Stimulated activated memory B cell treated with anti-CD40 and anti-IgM and Interleukin-4, amounts not matched to agents 10 μg/mL and 1 μg/mL and 100 μg/mL, for 72 hours (primary cell): ENCODE results near the gene PDXP.
"Not testable (repeated sequence)": the region's sequence is repeated elsewhere in the genome, so short reads cannot be mapped to it uniquely, and the experiment has no call there.

Experiments used
- ATAC-seq: fragments of 150-1000 bp; cut with Tn5 transposase; 2 replicates; pipeline ENCODE4 v1.10.0; 2021
- H3K27ac Mint-ChIP-seq: one replicate; pipeline ENCODE4 v1.8.0; 2022; ENCODE audit warnings: mild to moderate bottlenecking, mixed read lengths
- H3K27me3 Mint-ChIP-seq: one replicate; pipeline ENCODE4 v1.8.0; 2022; ENCODE audit warnings: mixed read lengths
- H3K36me3 Mint-ChIP-seq: one replicate; pipeline ENCODE4 v1.8.0; 2022; ENCODE audit warnings: mixed read lengths
- H3K4me1 Mint-ChIP-seq: one replicate; pipeline ENCODE4 v1.8.0; 2022; ENCODE audit warnings: mixed read lengths
- H3K4me3 Mint-ChIP-seq: one replicate; pipeline ENCODE4 v1.8.0; 2022; ENCODE audit warnings: mild to moderate bottlenecking, moderate library complexity, mixed read lengths
- H3K9me3 Mint-ChIP-seq: one replicate; pipeline ENCODE4 v1.8.0; 2022; ENCODE audit warnings: mixed read lengths

The PDXP gene

DNA sequence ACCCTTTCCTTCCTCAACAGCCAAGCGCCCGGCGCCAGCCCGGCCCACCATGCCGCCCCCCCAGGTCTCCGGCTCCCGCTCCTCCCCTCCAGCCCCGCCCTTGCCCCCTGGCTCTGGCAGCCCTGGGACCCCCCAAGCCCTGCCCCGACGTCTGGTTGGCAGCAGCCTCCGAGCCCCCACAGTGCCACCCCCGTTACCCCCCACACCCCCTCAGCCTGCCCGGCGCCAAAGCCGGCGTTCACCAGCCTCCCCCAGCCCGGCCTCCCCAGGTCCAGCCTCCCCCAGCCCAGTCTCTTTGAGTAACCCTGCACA lies 3.3 kb upstream of the PDXP start:
- no peak for ATAC-seq
- Mint-ChIP-seq H3K4me3 (no peak overlapping the region), H3K36me3 (peaks cover 33% of the 10 kb centered on the region), H3K27me3 (no peaks in the 10 kb centered on the region), H3K4me1 (peaks cover 20% of the 10 kb centered on the region), H3K9me3 (no peaks in the 10 kb centered on the region), H3K27ac (no peak overlapping the region)

DNA sequence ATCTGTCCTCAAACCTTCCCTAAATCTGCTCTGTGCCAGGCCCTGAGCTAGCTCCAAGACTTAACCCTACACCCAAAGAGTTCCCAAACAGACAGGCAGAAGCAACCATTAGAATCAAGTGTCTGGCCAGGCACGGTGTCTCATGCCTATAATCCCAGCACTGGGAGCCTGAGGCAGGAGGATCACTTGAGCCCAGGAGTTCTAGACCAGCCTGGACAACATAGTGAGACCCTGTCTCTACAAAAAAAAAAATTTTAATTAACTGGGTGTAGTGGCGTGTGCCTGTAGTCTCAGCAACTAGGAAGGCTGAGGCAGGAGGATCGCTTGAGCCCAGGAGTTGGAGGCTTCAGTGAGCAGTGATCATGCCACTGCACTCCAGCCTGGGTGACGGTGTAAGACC lies 1.9 kb upstream of the PDXP start:
- Mint-ChIP-seq H3K27ac (peak overlapping the region; percentile 52), H3K36me3 (peaks cover 35% of the 10 kb centered on the region), H3K4me1 (peaks cover 34% of the 10 kb centered on the region)
- H3K4me3 Mint-ChIP-seq, ATAC-seq, H3K27me3 Mint-ChIP-seq, H3K9me3 Mint-ChIP-seq: not testable (repeated sequence)

DNA sequence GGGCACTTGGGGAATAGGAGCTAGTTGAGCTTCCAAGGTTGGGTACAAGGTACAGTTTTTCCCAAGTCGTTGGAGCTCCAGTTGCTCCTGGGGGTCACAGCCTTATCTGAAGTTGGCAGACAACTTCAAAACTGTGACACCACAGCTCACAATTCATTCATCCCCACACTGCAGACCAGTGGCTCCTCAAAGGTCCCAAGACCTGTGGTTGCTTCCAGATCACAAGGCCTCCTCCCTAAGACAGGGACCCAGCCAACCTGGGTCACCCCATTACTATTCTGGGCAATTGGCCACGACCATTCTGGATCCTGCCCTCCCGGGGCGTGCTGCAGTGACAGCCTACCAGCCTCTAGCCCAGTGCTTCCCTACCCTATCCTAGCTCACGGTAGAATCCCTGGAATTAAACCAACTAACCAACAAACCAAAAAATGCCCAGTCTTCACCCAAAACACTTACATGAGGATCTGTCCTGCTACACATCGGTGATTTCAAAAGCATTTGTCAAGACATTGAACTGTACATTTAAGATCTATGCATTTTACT lies 862 bp upstream of the PDXP start:
- ATAC-seq: no peak
- peaks cover 45% of the 10 kb centered on the region for H3K4me1 Mint-ChIP-seq

DNA sequence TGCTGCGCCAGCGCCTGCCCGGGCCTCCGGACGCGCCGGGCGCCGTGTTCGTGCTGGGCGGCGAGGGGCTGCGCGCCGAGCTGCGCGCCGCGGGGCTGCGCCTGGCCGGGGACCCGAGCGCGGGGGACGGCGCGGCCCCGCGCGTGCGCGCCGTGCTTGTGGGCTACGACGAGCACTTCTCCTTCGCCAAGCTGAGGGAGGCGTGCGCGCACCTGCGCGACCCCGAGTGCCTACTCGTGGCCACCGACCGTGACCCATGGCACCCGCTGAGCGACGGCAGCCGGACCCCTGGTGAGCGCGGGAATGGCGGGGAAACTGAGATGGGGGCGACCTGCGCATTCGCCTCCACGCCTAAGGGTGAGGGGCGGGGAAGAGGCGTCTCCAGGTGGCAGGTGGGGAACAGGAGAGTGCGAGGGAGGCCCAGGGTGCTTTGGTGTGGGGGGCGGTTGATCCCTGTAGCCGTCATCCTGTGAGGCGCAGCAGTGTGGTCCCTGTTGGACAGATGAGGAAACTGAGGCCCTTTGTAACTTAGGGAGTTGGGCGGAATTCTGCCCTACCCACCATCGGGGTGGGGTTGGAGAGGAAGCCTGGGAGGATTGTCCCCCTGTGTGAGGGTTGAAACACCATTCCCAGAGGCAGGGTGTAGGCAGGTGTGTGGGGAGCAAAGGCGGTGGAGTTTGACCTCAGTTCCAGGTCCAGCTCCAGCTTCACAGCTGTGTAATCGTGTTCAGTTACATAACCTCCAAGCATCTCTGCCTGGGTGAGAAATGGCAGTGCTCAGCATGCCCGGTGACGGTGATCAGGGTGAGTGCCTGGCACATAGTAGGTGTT lies 758 bp downstream of the PDXP start:
- Mint-ChIP-seq H3K4me3 (peak overlapping the region; percentile 77), H3K27ac (peak overlapping the region; percentile 92), H3K4me1 (peaks cover 50% of the 10 kb centered on the region), H3K9me3 (no peaks in the 10 kb centered on the region), H3K27me3 (no peaks in the 10 kb centered on the region), H3K36me3 (peaks cover 15% of the 10 kb centered on the region)
- peak; percentile 3 for ATAC-seq

More for the DNA sequence above, 862 bp upstream of the PDXP start:
- Mint-ChIP-seq H3K4me3 (peak overlapping the region; percentile 85), H3K9me3 (no peaks in the 10 kb centered on the region), H3K27ac (peak overlapping the region; percentile 92), H3K36me3 (peaks cover 31% of the 10 kb centered on the region), H3K27me3 (no peaks in the 10 kb centered on the region)

DNA sequence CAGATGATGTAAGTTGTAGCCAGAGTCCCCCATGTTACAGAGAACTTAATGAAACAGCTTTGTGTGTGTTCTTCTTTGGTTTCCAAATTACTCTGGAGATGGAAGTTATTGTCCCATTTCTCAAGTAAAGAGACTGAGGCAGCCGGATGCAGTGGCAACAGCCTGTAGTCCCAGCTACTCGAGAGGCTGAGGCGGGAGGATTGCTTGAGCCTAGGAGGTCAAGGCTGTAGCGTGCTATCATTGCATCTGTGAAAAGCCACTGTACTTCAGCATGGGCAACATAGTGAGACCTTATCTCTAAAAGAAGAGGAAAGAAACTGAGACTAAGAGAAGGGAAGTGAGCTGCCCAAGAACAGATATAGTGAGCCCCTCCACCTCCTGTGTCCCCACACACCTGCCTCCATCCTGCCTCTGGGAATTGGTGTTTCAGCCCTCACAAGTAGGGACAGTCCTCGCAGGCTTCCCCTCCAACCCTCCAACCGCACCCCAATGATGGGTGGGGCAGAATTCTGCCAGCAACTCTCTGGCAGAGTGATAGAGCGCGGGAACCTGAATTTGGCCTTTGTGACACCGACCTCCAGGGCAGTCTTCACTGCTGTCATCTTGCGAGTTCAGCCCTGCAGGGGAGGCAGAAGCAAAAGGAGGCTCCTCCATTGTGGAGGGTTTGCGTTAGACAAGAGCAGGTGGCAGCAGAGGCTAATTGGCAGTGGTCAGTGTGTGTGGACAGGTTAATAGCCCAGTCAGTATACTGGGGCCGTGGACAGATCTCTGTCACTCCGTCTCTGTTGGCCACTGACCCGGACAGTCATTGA lies 1.6 kb downstream of the PDXP start:
- no peaks in the 10 kb centered on the region for H3K9me3 Mint-ChIP-seq
- H3K4me3 Mint-ChIP-seq: peak overlapping the region; percentile 77
- H3K27ac Mint-ChIP-seq: peak overlapping the region; percentile 92
- peaks cover 12% of the 10 kb centered on the region for H3K36me3 Mint-ChIP-seq
- peaks cover 50% of the 10 kb centered on the region for H3K4me1 Mint-ChIP-seq
- ATAC-seq: no peak
- H3K27me3 Mint-ChIP-seq: no peaks in the 10 kb centered on the region

DNA sequence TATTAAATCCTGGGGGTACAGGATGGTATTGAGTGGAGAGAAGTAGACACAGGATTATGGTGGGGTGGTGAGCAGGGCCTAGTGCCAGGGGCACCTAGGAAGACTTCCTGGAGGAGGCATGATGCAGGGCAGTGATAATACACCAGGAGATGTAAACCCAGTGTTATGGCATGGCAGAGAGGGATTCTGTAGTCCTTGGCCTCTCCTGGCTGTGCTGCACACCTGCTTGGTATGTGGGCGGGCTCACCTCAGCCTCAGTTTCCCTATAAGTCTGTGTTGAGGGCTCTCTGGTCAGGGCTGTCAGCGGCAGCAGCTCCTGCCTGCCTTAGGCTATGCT lies 2.2 kb downstream of the PDXP start:
- Mint-ChIP-seq H3K27ac (peak overlapping the region; percentile 92), H3K36me3 (peaks cover 14% of the 10 kb centered on the region), H3K9me3 (no peaks in the 10 kb centered on the region), H3K4me1 (peaks cover 50% of the 10 kb centered on the region), H3K4me3 (peak overlapping the region; percentile 77), H3K27me3 (no peaks in the 10 kb centered on the region)
- no peak for ATAC-seq

DNA sequence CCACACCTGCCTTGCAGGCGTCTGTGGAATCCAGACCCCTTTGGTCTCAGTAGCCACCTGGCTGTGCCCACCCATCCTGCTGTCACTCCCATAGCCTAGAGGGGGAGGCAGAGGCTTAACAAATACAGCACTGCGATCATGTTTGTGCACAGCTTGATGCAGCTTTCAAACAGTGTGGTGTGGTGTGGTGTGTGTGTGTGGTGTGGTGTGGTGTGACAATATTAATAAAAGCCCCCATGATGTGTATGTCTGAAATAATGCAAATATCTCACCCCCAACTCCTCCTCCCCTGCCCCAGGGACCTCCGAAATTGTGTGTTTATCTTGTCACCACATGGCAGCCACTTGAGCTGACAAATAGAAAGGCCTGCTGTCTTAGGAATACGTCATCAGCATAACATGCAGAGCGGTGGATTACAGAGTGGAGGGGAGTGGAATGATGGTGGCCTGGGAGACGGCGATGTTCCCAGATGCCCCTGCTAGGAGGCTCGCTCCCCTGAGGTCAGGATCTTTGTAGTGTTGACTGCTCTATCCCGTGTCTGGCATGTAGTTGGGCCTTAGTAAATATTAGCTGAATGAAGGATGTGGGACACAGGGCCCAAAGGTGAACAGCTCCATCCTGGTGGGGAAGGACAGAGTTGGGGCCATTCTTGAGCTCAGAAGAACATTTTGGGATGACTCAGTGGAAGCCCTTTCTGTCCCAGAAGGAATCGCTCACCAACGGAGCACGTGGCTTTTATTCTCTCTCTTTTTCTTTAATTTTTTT lies 2.8 kb downstream of the PDXP start:
- H3K36me3 Mint-ChIP-seq: peaks cover 21% of the 10 kb centered on the region
- H3K9me3 Mint-ChIP-seq: no peaks in the 10 kb centered on the region
- peak overlapping the region; percentile 92 for H3K27ac Mint-ChIP-seq
- no peaks in the 10 kb centered on the region for H3K27me3 Mint-ChIP-seq
- no peak for ATAC-seq
- peaks cover 50% of the 10 kb centered on the region for H3K4me1 Mint-ChIP-seq
- peak overlapping the region; percentile 77 for H3K4me3 Mint-ChIP-seq

DNA sequence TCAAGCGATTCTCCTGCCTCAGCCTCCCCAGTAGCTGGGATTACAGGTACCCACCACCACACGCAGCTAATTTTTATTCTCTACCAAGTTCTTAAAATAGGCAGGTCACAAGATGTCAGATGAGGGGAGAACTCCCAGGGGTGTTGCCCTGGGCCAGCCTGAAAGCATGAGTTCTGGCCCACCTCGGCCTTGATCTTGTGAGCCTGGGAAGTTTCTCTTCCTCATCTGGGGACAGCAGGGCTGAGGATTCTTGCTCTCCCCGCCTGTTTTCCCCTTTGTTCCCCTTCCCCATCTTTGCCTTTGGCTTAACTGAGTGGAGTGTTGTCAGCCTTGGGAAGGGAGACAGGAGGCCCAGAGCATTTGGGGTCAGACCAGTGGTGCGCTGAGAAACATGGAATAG lies 3.5 kb downstream of the PDXP start:
- peaks cover 28% of the 10 kb centered on the region for H3K36me3 Mint-ChIP-seq
- peaks cover 50% of the 10 kb centered on the region for H3K4me1 Mint-ChIP-seq
- no peaks in the 10 kb centered on the region for H3K27me3 Mint-ChIP-seq
- H3K9me3 Mint-ChIP-seq: no peaks in the 10 kb centered on the region
- peak overlapping the region; percentile 59 for H3K4me3 Mint-ChIP-seq
- no peak for ATAC-seq
- peak overlapping the region; percentile 92 for H3K27ac Mint-ChIP-seq

DNA sequence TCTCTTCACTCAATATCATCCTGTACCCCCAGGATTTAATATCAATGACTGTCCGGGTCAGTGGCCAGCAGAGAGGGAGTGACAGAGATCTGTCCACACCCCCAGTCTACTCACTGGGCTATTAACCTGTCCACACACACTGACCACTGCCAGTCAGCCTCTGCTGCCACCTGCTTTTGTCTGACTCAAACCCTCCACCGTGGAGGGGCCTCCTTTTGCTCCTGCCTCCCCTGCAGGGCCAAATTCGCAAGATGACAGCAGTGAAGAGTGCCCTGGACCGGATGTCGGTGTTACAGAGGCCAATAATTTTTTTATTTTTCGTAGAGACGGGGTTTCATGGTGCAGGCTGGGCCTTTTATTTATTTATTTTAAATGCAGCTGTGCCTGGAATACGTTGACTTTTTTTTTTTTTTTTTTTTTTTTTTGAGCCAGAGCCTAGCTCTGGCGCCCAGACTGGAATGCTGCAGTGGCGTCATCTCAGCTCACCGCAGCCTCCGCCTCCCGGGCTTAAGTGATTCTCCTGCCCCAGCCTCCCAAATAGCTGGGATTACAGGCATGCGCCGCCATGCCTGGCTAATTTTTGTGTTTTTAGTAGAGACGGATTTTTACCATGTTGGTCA lies 5.1 kb downstream of the PDXP start:
- peak overlapping the region; percentile 92 for H3K27ac Mint-ChIP-seq
- peaks cover 42% of the 10 kb centered on the region for H3K4me1 Mint-ChIP-seq
- no peaks in the 10 kb centered on the region for H3K9me3 Mint-ChIP-seq
- no peaks in the 10 kb centered on the region for H3K27me3 Mint-ChIP-seq
- peak overlapping the region; percentile 15 for H3K4me3 Mint-ChIP-seq
- no peak for ATAC-seq
- peaks cover 28% of the 10 kb centered on the region for H3K36me3 Mint-ChIP-seq

DNA sequence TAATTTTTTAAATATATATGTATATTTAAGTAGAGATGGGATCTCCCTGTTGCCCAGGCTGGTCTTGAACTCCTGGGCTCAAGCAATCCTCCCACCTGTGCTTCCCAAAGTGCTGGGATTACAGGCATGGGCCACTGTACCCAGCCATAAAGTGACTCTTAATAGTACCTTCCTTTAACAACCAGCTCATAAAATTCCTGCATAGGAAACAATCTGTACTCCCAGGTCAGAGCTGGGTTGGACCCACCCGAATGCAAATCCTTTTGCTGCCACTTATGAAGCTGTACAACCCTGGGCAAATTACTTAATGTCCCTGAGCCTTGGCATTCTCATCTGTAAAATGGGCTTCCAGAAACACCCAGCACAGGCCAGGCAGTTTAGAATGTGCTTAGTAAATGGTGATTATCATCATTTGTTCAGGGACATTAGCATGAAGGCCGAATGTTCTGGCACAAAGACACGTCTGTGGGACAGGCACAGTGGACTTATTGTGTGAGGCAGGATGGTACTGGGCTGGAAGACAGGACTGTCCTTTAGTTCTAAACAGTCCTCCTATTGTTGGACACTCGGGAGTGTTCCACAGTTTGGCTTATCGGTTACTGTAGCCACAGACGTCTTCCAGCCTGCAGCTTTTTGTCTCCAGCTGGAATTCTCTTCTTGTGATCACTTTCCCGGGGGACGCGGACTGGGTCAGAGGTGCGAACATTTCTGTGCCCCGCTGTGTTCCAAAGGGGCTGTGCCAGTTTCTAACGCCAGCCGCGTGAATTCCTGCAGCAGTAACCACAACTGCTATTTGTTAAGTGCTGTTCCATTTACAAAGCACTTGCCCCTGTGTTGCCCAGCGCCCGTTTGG lies 6.0 kb downstream of the PDXP start:
- Mint-ChIP-seq H3K4me3 (no peak overlapping the region), H3K9me3 (no peaks in the 10 kb centered on the region), H3K27ac (no peak overlapping the region), H3K4me1 (peaks cover 37% of the 10 kb centered on the region), H3K36me3 (peaks cover 28% of the 10 kb centered on the region), H3K27me3 (no peaks in the 10 kb centered on the region)
- ATAC-seq: no peak

DNA sequence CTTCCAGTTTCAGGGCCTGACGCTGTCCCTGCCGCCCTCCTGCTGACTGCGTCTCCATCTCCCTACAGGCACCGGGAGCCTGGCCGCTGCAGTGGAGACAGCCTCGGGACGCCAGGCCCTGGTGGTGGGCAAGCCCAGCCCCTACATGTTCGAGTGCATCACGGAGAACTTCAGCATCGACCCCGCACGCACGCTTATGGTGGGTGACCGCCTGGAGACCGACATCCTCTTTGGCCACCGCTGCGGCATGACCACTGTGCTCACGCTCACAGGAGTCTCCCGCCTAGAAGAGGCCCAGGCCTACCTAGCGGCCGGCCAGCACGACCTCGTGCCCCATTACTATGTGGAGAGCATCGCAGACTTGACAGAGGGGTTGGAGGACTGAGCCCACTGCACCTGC lies 7.0 kb downstream of the PDXP start:
- H3K4me3 Mint-ChIP-seq: no peak overlapping the region

DNA sequence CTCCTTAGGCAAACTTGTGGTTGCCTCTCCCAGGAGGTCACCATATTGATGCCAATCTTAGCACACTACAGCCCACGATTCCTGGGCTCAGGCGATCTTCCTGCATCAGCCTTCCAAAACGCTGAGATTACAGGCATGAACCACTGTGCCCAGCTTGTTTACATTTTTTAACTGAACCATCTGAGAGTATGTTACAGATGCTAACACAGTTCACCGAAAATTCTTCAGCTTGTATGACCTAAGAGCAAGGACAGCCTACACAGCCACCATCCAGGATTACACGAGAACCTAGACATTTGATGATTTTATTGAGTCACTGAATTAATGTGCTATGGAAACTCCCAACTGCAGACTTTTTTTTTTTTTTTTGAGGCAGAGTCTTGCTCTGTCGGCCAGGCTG lies 11.1 kb downstream of the PDXP start:
- Mint-ChIP-seq H3K4me1 (peaks cover 35% of the 10 kb centered on the region), H3K36me3 (peaks cover 16% of the 10 kb centered on the region), H3K4me3 (no peak overlapping the region), H3K9me3 (no peaks in the 10 kb centered on the region), H3K27ac (no peak overlapping the region), H3K27me3 (no peaks in the 10 kb centered on the region)
- ATAC-seq: no peak

More for the DNA sequence above, 7.0 kb downstream of the PDXP start:
- no peaks in the 10 kb centered on the region for H3K9me3 Mint-ChIP-seq
- no peak overlapping the region for H3K27ac Mint-ChIP-seq
- peaks cover 27% of the 10 kb centered on the region for H3K4me1 Mint-ChIP-seq
- peaks cover 28% of the 10 kb centered on the region for H3K36me3 Mint-ChIP-seq
- no peaks in the 10 kb centered on the region for H3K27me3 Mint-ChIP-seq
- no peak for ATAC-seq

DNA sequence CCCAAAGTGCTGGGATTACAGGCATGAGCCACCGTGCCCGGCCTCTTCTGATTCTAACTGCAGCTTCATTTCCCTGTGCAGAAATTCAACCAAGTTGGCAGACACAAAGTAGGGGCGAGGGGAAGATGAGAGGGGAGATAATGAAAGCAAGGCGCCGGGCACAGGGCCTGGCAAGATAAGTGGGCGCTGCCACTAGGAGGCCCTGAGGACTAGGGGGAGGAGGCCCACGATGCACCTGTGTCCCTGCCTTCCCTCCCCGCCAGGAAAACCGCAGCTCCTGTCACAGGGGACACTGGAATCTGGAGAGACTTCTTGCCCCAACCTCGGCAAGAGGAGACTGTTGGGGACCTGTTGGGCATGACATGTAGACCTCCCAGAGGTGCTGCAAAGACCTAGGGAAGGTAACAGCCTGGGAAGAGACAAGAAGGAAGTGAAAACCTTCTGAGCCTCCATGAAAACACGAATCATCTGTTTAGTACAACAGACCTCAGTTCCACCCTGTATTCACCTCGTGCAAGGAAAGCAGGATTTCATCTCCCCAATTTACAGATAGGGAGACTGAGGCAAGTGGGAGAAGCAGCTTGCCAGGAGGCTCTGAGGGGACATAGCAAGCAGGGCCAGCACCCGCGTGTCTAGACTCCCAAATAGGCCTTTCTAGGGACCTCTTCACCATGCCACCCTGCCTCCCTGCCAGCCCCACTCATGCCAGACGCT lies 13.8 kb downstream of the PDXP start:
- peaks cover 58% of the 10 kb centered on the region for H3K4me1 Mint-ChIP-seq
- peak overlapping the region; percentile 12 for H3K4me3 Mint-ChIP-seq
- H3K27me3 Mint-ChIP-seq: no peaks in the 10 kb centered on the region
- H3K9me3 Mint-ChIP-seq: no peaks in the 10 kb centered on the region
- no peak for ATAC-seq
- peaks cover 6% of the 10 kb centered on the region for H3K36me3 Mint-ChIP-seq
- H3K27ac Mint-ChIP-seq: peak overlapping the region; percentile 95
